HepG2 (cell line): ENCODE results near the gene PMVK. TPM values are rescaled to one million over a fixed set of nuclear protein-coding genes. Genes with fewer than 3 reads are reported as not detected.
A peak's percentile ranks its signal among the peaks of the same experiment; 100 is the strongest.

Experiments used
- ARNT ChIP-seq: fragments of 450-650 bp; IDR thresholded peaks from 2 replicates; pipeline ENCODE4 v1.6.1; 2017
- ATAD3A ChIP-seq: sonication (generic); formaldehyde crosslinking; IDR thresholded peaks from 2 replicates; pipeline ENCODE4 v1.4.0; 2020; ENCODE audit warnings: missing genetic modification reagents
- ATF1 ChIP-seq: IDR thresholded peaks from 2 replicates; pipeline ENCODE4 v1.6.1; 2016; ENCODE audit warnings: mild to moderate bottlenecking, control low read depth
- FOSL1 ChIP-seq: sonication (generic); formaldehyde crosslinking; IDR thresholded peaks from 2 replicates; pipeline ENCODE4 v1.9.0; 2021; ENCODE audit warnings: missing genetic modification reagents, borderline replicate concordance
- FOXO1 ChIP-seq: sonication (generic); formaldehyde crosslinking; IDR thresholded peaks from 2 replicates; pipeline ENCODE4 v1.4.0; 2020; ENCODE audit warnings: missing genetic modification reagents
- GATAD2A ChIP-seq: IDR thresholded peaks from 2 replicates; pipeline ENCODE4 v1.6.1; 2016
- GPN1 ChIP-seq: sonication (generic); formaldehyde crosslinking; IDR thresholded peaks from 2 replicates; pipeline ENCODE4 v1.5.1; 2020; ENCODE audit warnings: missing genetic modification reagents, borderline replicate concordance
- GTF3A ChIP-seq: sonication (generic); formaldehyde crosslinking; conservative IDR thresholded peaks from 2 replicates; pipeline ENCODE4 v1.4.0; 2020; ENCODE audit warnings: mild to moderate bottlenecking, missing genetic modification reagents
- HNRNPLL ChIP-seq: fragments of 200-400 bp; formaldehyde crosslinking; IDR thresholded peaks from 2 replicates; pipeline ENCODE4 v1.6.1; 2017; ENCODE audit warnings: mild to moderate bottlenecking, low read depth, low read length; ENCODE audit not compliant: poor library complexity, severe bottlenecking
- IRF1 ChIP-seq: sonication (generic); formaldehyde crosslinking; IDR thresholded peaks from 2 replicates; pipeline ENCODE4 v1.4.0; 2020; ENCODE audit warnings: low read depth, mild to moderate bottlenecking, missing genetic modification reagents
- KAT2B ChIP-seq: fragments of 150-350 bp; IDR thresholded peaks from 2 replicates; pipeline ENCODE4 v1.6.1; 2014; ENCODE audit warnings: low read depth, low read length, borderline replicate concordance
- MAX ChIP-seq: IDR thresholded peaks from 2 replicates; pipeline ENCODE4 v1.6.1; 2012; ENCODE audit warnings: inconsistent platforms
- MNT ChIP-seq: fragments of 450-650 bp; IDR thresholded peaks from 2 replicates; pipeline ENCODE4 v1.6.1; 2016
- NCOA5 ChIP-seq: sonication (generic); formaldehyde crosslinking; IDR thresholded peaks from 2 replicates; pipeline ENCODE4 v1.4.0; 2020; ENCODE audit warnings: missing genetic modification reagents
- PBX2 ChIP-seq: IDR thresholded peaks from 2 replicates; pipeline ENCODE4 v1.6.1; 2016; ENCODE audit warnings: control low read depth
- PHB2 ChIP-seq: fragments of 450-650 bp; IDR thresholded peaks from 2 replicates; pipeline ENCODE4 v1.6.1; 2018; ENCODE audit not compliant: partially characterized antibody
- REXO4 ChIP-seq: sonication (generic); formaldehyde crosslinking; IDR thresholded peaks from 2 replicates; pipeline ENCODE4 v1.8.0; 2022; ENCODE audit warnings: missing genetic modification reagents, mild to moderate bottlenecking, borderline replicate concordance
- SALL1 ChIP-seq: sonication (generic); formaldehyde crosslinking; IDR thresholded peaks from 2 replicates; pipeline ENCODE4 v1.8.0; 2022; ENCODE audit warnings: mild to moderate bottlenecking, missing genetic modification reagents
- SMYD3 ChIP-seq: sonication (generic); formaldehyde crosslinking; IDR thresholded peaks from 2 replicates; pipeline ENCODE4 v1.8.1; 2023; ENCODE audit warnings: mild to moderate bottlenecking, missing genetic modification reagents
- TBX3 ChIP-seq: fragments of 450-650 bp; IDR thresholded peaks from 2 replicates; pipeline ENCODE4 v1.6.1; 2017; ENCODE audit warnings: antibody characterized with exemption, mild to moderate bottlenecking, inconsistent platforms, borderline replicate concordance
- TIGD3 ChIP-seq: sonication (generic); formaldehyde crosslinking; IDR thresholded peaks from 2 replicates; pipeline ENCODE4 v1.5.1; 2020; ENCODE audit warnings: mild to moderate bottlenecking, missing genetic modification reagents, borderline replicate concordance
- TSC22D2 ChIP-seq: sonication (generic); formaldehyde crosslinking; IDR thresholded peaks from 2 replicates; pipeline ENCODE4 v1.5.1; 2020; ENCODE audit warnings: missing genetic modification reagents, mild to moderate bottlenecking, borderline replicate concordance
- ZBTB7A ChIP-seq: sonication (generic); formaldehyde crosslinking; IDR thresholded peaks from 2 replicates; pipeline ENCODE4 v1.8.0; 2022; ENCODE audit warnings: mild to moderate bottlenecking, missing genetic modification reagents
- ZBTB8A ChIP-seq: sonication (generic); formaldehyde crosslinking; IDR thresholded peaks from 2 replicates; pipeline ENCODE4 v1.4.0; 2020; ENCODE audit warnings: mild to moderate bottlenecking, low read depth, missing genetic modification reagents, borderline replicate concordance
- ZFX ChIP-seq: sonication (generic); formaldehyde crosslinking; IDR thresholded peaks from 2 replicates; pipeline ENCODE4 v1.4.0; 2020; ENCODE audit warnings: mild to moderate bottlenecking, low read depth, missing genetic modification reagents, moderate library complexity
- ZNF264 ChIP-seq: sonication (generic); formaldehyde crosslinking; IDR thresholded peaks from 2 replicates; pipeline ENCODE4 v1.4.0; 2020; ENCODE audit warnings: missing genetic modification reagents
- ZNF563 ChIP-seq: sonication (generic); formaldehyde crosslinking; IDR thresholded peaks from 2 replicates; pipeline ENCODE4 v1.8.0; 2022; ENCODE audit warnings: mild to moderate bottlenecking, moderate library complexity, missing genetic modification reagents
- ZNF749 ChIP-seq: sonication (generic); formaldehyde crosslinking; IDR thresholded peaks from 2 replicates; pipeline ENCODE4 v1.8.0; 2022; ENCODE audit warnings: mild to moderate bottlenecking, missing genetic modification reagents, moderate library complexity, borderline replicate concordance
- ZSCAN25 ChIP-seq: sonication (generic); formaldehyde crosslinking; IDR thresholded peaks from 2 replicates; pipeline ENCODE4 v1.8.0; 2022; ENCODE audit warnings: mild to moderate bottlenecking, missing genetic modification reagents
- polyA plus RNA-seq, 8 experiments: library from polyadenylated mRNA; depleted of rRNA in 3 of 8; stranded (reverse) in 7 of 8; unstranded in 1 of 8; fragments of >200 nt; fragmentation: Illumina TruSeq in 4 of 8; extraction: Trizol in 4 of 8; gene quantifications; 2 replicates each; pipeline versions ENCODE4 v1.2.1 to v1.2.3, GENCODE V29; 2011 to 2016; ENCODE audit warnings: low read depth in 4 of 8, missing spikeins in 1 of 8, mixed read lengths in 1 of 8; ENCODE audit not compliant: insufficient read depth in 1 of 8
- total RNA-seq, 5 experiments: library from RNA; depleted of rRNA; stranded (reverse); fragments of >200 nt; fragmentation: Illumina TruSeq; extraction: Trizol; gene quantifications; 2 replicates each; pipeline ENCODE4 v1.2.3, GENCODE V29; 2016; ENCODE audit warnings: low read depth in 1 of 5

Gene PMVK
- total and polyA plus RNA-seq, 2 of the 13 experiments (the other 11 are each of a cell fraction or from before 2014, with no cell fraction given): 3.9 to 12.6 TPM

GRCh38 chr1:154931940-154932487, 4.5 kb downstream of the PMVK start (continued):
- TF ChIP-seq MNT (no peak), MAX (peak; percentile 59; the same call in 1 of the 2 replicates), FOSL1 (no peak), GATAD2A (CRISPR knock-in tag) (peak; percentile 75), SALL1 (peak; percentile 77), SMYD3 (CRISPR knock-in tag) (no peak), GPN1 (CRISPR knock-in tag) (no peak), ATAD3A (no peak), TSC22D2 (CRISPR knock-in tag) (no peak), ZBTB8A (CRISPR knock-in tag) (no peak), ZBTB7A (CRISPR knock-in tag) (no peak), NCOA5 (CRISPR knock-in tag) (no peak), ATF1 (CRISPR knock-in tag) (no peak), ZNF264 (CRISPR knock-in tag) (0 out of 2 replicates have a peak, but pooled peaks have one; percentile 14), TIGD3 (CRISPR knock-in tag) (no peak), ZFX (CRISPR knock-in tag) (peak; percentile 89), KAT2B (no peak), ZSCAN25 (CRISPR knock-in tag) (no peak), ZNF563 (CRISPR knock-in tag) (0 out of 2 replicates have a peak, but pooled peaks have one; percentile 32), IRF1 (no peak), GTF3A (CRISPR knock-in tag) (no peak), REXO4 (no peak), ZNF749 (no peak; the same call in 1 of the 2 replicates), PBX2 (CRISPR knock-in tag) (no peak), ARNT (no peak), TBX3 (no peak), PHB2 (no peak), HNRNPLL (no peak), FOXO1 (CRISPR knock-in tag) (no peak)
